ENCODE data around the gene NRIP2. TPM values are rescaled to one million over a fixed set of nuclear protein-coding genes. Genes with fewer than 3 reads are reported as not detected.
"Not testable (repeated sequence)": the region's sequence is repeated elsewhere in the genome, so short reads cannot be mapped to it uniquely, and the experiment has no call there.

The NRIP2 gene
- total RNA-seq, 3 donors from 2014 or later (not counting 1 experiment from before 2014, with no cell fraction given) = not detected

- H3K27me3 Mint-ChIP-seq (ENCODE audit: low read depth in 2 of 2) = no peaks in the 10 kb centered on the region
- peak within 1 kb of the TSS; percentile 91 for H3K27ac ChIP-seq (ENCODE audit: low read length)
- no peak for TF ChIP-seq CTCF (IDR thresholded peaks at IDR 0.05)
- no peaks in the 10 kb centered on the region for H3K9me3 Mint-ChIP-seq
- peaks cover 18% of the 10 kb centered on the region for H3K4me1 ChIP-seq (ENCODE audit: control insufficient read depth, insufficient read depth, low read length)
- peaks cover 21 to 27% of the 10 kb centered on the region in 2 donors for H3K4me1 Mint-ChIP-seq
- no peaks in the 10 kb centered on the region for H3K27me3 ChIP-seq (ENCODE audit: control insufficient read depth, insufficient read depth, low read length)
- peak; percentile 91 to 93 for DNase-seq
- H3K27ac Mint-ChIP-seq = peak within 1 kb of the TSS; percentile 95 to 98
- intact Hi-C loops (cut with micrococcal nuclease) = loop anchor here (1.0 to 2.0 kb wide), 2 partner anchors 14 to 65 kb away; partner anchors contain the start of genes ITFG2 and TULP3
- H3K4me3 Mint-ChIP-seq = peak within 1 kb of the TSS; percentile 98
- peak within 1 kb of the TSS; percentile 94 for H3K4me3 ChIP-seq (ENCODE audit: low read length)
- under 1% methylated on average over 70 of the region's 70 CpGs for WGBS (ENCODE audit: insufficient coverage)
- no peaks in the 10 kb centered on the region for H3K36me3 ChIP-seq (ENCODE audit: control insufficient read depth, insufficient read depth, low read length)
- no peaks in the 10 kb centered on the region for H3K9me3 ChIP-seq (ENCODE audit: control insufficient read depth, insufficient read depth, low read length)
- no peaks in the 10 kb centered on the region for H3K36me3 Mint-ChIP-seq
- ATAC-seq = peak; percentile 85 to 91 (median 88)
Observed at GRCh38 chr12:2877047-2877952, 42.5 kb upstream of the NRIP2 start, which contains the start of the genes FOXM1 and RHNO1. TSS of gene FOXM1 (minus strand) at chr12:2877174. CDS start at chr12:2874478, 2,696 bp downstream. TSS of gene RHNO1 (plus strand) at chr12:2877223. CDS start at chr12:2885367, 8,144 bp downstream.

- no peaks in the 10 kb centered on the region for H3K9me3 ChIP-seq (ENCODE audit: control insufficient read depth, insufficient read depth, low read length)
- Mint-ChIP-seq H3K27ac (peak overlapping the region; percentile 95 to 98), H3K27me3 (ENCODE audit: low read depth in 2 of 2) (no peaks in the 10 kb centered on the region), H3K36me3 (no peaks in the 10 kb centered on the region), H3K4me3 (peak overlapping the region; percentile 88), H3K4me1 (peaks cover 21 to 27% of the 10 kb centered on the region in 2 donors), H3K9me3 (no peaks in the 10 kb centered on the region)
- H3K27ac ChIP-seq (ENCODE audit: low read length) = no peak overlapping the region
- no peaks in the 10 kb centered on the region for H3K36me3 ChIP-seq (ENCODE audit: control insufficient read depth, insufficient read depth, low read length)
- peak overlapping the region; percentile 40 for H3K4me3 ChIP-seq (ENCODE audit: low read length)
- intact Hi-C loops (cut with micrococcal nuclease) = loop anchor here (1.0 to 2.0 kb wide), 2 partner anchors 14 to 64 kb away; partner anchors contain the start of genes ITFG2 and TULP3
- ATAC-seq (peak; percentile 41 to 62 (median 61)), DNase-seq (peak in 1 of 2 donors; percentile 31)
- TF ChIP-seq CTCF (IDR thresholded peaks at IDR 0.05) = no peak
- peaks cover 18% of the 10 kb centered on the region for H3K4me1 ChIP-seq (ENCODE audit: control insufficient read depth, insufficient read depth, low read length)
- H3K27me3 ChIP-seq (ENCODE audit: control insufficient read depth, insufficient read depth, low read length) = no peaks in the 10 kb centered on the region
- 8% methylated on average over 38 of the region's 38 CpGs for WGBS (ENCODE audit: insufficient coverage)
Observed at GRCh38 chr12:2876431-2877046, 41.7 kb upstream of the NRIP2 start.

GRCh38 chr12:2868986-2869632 is 34.3 kb upstream of the NRIP2 start:
- H3K36me3 Mint-ChIP-seq; H3K4me3 Mint-ChIP-seq; H3K4me1 Mint-ChIP-seq; H3K36me3 ChIP-seq (ENCODE audit: control insufficient read depth, insufficient read depth, low read length); H3K27me3 ChIP-seq (ENCODE audit: control insufficient read depth, insufficient read depth, low read length); H3K4me3 ChIP-seq (ENCODE audit: low read length); H3K27ac ChIP-seq (ENCODE audit: low read length); H3K4me1 ChIP-seq (ENCODE audit: control insufficient read depth, insufficient read depth, low read length); intact Hi-C loops (cut with micrococcal nuclease); H3K9me3 ChIP-seq (ENCODE audit: control insufficient read depth, insufficient read depth, low read length); H3K9me3 Mint-ChIP-seq; H3K27ac Mint-ChIP-seq; ATAC-seq; DNase-seq; H3K27me3 Mint-ChIP-seq (ENCODE audit: low read depth in 2 of 2): not testable (repeated sequence)
- WGBS (ENCODE audit: insufficient coverage) = 94% methylated on average over 9 of the region's 9 CpGs

Measured in natural killer cell (primary cell).